Activated T-cell treated with anti-CD3 and anti-CD28 coated beads, Interleukin-2, amount 50 U/mL, for 24 hours (primary cell): Measurements from ENCODE around the gene BICRAL.
A peak's percentile ranks its signal among the peaks of the same experiment; 100 is the strongest.

ENCODE experiments used
- DNase-seq: peaks from one replicate; pipeline ENCODE4 v3.0.0-alpha.2; 2020
- H3K27ac Mint-ChIP-seq: 2 replicates; pipeline ENCODE4 v1.8.0; 2020; ENCODE audit warnings: mild to moderate bottlenecking, mixed read lengths
- H3K27me3 Mint-ChIP-seq: 2 replicates; pipeline ENCODE4 v1.8.0; 2020; ENCODE audit warnings: mixed read lengths
- H3K36me3 Mint-ChIP-seq: 2 replicates; pipeline ENCODE4 v1.8.0; 2020; ENCODE audit warnings: low read depth, mixed read lengths
- H3K4me1 Mint-ChIP-seq: 2 replicates; pipeline ENCODE4 v1.8.0; 2020; ENCODE audit warnings: low read depth, mixed read lengths
- H3K4me3 Mint-ChIP-seq: 2 replicates; pipeline ENCODE4 v1.8.0; 2020; ENCODE audit warnings: mild to moderate bottlenecking, moderate library complexity, mixed read lengths
- H3K9me3 Mint-ChIP-seq: 2 replicates; pipeline ENCODE4 v1.8.0; 2020; ENCODE audit warnings: mixed read lengths

Gene BICRAL

DNA sequence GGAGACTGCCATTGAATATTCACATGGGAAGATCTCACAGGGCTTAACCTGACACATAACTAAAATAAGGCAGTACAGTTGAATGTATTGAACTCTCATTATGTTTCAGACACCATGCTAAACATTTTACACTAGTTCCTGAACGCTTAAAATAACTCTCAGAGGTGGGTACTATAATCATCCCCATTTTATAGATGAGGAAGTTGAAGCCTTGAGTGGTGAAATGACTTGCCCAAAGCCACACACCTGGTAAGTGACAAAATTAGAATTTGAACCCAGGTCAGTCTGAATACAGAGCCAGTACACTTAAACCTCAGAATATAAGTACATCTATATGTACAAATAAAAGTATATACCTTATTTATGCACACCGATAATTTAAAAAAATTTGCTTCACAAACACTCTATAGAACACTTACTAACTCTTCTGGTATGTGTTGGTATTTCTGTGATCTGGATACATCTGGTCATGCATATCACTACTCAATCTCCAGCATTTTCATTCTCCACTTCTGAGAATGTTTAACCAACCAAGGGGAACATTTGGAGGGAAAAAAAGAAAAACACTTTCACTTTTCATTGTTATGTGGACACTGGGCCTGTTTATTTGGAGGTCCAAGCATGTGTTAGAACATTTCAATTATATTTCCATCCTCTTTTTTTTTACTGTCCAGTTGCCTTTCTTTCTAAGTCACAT lies 4.6 kb upstream of the BICRAL start:
- no peaks in the 10 kb centered on the region for H3K9me3 Mint-ChIP-seq
- H3K36me3 Mint-ChIP-seq: peaks cover 5% of the 10 kb centered on the region
- no peaks in the 10 kb centered on the region for H3K27me3 Mint-ChIP-seq
- peak overlapping the region; percentile 78 for H3K27ac Mint-ChIP-seq
- no peak overlapping the region for H3K4me3 Mint-ChIP-seq
- peaks cover 71% of the 10 kb centered on the region for H3K4me1 Mint-ChIP-seq
- DNase-seq: no peak

DNA sequence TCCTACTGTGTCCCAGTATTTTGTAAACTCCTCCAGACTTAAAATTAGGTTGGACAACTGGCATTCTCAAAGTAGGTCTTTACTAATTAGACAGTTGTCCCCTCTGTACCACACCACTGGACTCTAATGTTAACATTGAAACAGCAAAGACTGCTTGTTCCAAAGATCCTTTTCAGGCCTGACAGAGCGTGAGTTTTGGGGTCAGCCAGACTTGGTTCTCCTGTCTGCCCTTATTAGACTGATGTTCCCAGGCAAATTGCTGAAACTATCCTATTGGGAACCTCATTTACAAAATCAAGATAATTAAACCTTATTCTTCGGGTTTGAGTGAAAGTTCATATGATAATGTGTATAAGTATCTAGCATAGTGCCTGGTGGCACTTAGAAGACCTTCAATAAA lies 3.7 kb upstream of the BICRAL start:
- Mint-ChIP-seq H3K4me3 (no peak overlapping the region), H3K9me3 (no peaks in the 10 kb centered on the region), H3K4me1 (peaks cover 65% of the 10 kb centered on the region), H3K27ac (no peak overlapping the region), H3K36me3 (peaks cover 7% of the 10 kb centered on the region), H3K27me3 (no peaks in the 10 kb centered on the region)
- no peak for DNase-seq

DNA sequence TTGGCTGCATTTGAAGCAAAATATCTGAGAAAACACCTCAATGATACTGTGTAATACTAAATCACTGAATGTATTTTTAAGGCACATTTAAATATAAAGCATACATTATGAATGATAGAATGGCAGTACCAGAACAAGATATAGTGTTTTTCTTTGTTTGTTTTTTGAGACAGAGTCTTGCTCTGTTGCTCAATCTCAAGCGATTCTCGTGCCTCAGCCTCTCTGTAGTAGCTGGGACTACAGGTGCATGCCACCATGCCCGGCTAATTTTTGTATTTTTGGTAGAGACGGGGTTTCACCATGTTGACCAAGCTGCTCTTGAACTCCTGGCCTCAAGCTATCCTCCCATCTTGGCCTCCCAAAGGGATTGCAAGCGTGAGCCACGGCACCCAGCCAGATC lies 2.3 kb upstream of the BICRAL start:
- no peaks in the 10 kb centered on the region for H3K9me3 Mint-ChIP-seq
- DNase-seq: no peak
- H3K27ac Mint-ChIP-seq: peak overlapping the region; percentile 47
- peaks cover 55% of the 10 kb centered on the region for H3K4me1 Mint-ChIP-seq
- no peaks in the 10 kb centered on the region for H3K27me3 Mint-ChIP-seq
- no peak overlapping the region for H3K4me3 Mint-ChIP-seq
- H3K36me3 Mint-ChIP-seq: peaks cover 19% of the 10 kb centered on the region

DNA sequence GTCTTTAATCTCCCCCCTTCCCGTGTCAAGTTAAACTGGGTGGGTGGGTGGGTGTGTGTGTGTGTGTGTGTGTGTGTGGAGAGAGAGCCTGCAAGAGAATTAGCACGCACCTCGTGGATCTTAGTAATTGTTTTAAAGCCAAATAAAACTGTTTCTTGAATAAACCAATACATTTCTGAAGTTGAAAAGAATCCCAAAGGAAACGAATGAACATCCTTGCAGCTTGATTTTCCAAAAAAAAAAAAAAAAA lies 381 bp upstream of the BICRAL start:
- Mint-ChIP-seq H3K4me3 (peak overlapping the region; percentile 95), H3K4me1 (peaks cover 42% of the 10 kb centered on the region), H3K9me3 (no peaks in the 10 kb centered on the region), H3K36me3 (peaks cover 28% of the 10 kb centered on the region), H3K27me3 (no peaks in the 10 kb centered on the region), H3K27ac (peak overlapping the region; percentile 96)
- no peak for DNase-seq

DNA sequence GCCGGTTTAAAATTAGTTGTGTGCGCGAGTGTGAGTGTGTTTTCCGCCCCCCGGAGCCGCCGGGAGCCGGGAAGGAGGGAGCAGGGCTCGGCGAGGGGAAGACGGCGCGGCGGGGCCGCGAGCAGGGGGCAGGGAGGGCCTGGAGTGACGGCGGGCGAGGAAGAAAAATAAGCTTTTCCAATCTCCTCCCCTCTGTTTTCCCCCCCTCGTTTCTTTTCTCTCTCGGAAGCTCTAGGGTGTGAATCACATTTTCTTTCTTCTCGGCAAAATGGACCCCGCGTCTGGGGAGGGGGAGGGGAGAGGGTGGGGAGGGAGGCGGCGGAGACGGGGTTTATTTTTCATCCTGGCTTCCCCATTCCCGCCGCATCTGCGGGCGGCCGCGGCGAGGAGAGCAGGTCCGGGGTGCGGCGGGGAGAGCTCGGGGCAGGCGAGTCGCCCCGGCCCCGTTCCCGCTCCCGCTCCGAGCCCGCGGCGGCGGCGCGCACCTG lies 881 bp downstream of the BICRAL start:
- Mint-ChIP-seq H3K27ac (peak overlapping the region; percentile 100), H3K4me3 (peak overlapping the region; percentile 95)

DNA sequence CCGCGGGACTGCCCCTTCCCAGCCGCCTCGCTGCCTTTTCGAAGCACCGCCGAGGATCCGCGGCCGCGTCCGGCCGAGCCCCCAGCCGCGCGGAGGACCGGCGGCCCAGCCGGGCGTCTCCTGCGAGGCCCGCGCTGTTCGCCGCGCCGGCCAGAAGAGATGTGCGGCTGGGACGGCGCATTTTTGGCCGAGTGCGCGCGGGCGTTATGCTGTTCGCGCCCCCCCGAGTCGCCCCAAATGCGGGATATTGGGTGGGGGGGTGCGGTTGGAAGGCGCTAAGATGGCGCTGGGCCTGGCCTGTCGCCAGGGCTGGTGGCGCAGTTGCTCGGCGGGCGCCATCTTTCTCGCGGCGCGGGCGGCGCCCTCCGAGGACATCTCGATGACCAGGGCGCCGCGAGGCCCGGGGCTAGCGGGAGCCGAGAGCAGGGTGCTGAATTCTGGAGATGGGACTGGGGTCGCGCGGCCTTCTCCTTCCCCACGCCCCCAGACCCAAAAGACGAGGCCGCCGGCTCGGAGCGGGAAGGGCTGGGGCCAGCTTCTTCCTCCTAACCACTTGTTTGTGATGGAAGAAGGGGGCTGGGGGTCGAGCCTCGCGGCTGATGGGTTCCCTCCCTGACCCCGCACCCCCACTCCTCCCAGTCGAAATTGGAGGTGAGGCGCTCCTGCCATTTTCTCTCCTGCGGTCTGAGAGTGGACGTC lies 1.5 kb downstream of the BICRAL start:
- Mint-ChIP-seq H3K36me3 (peaks cover 26% of the 10 kb centered on the region), H3K27me3 (no peaks in the 10 kb centered on the region), H3K4me3 (no peak overlapping the region), H3K9me3 (no peaks in the 10 kb centered on the region), H3K4me1 (peaks cover 28% of the 10 kb centered on the region), H3K27ac (no peak overlapping the region)
- peak; percentile 87 for DNase-seq

More for the DNA sequence above, 881 bp downstream of the BICRAL start:
- DNase-seq: peak; percentile 85
- Mint-ChIP-seq H3K27me3 (no peaks in the 10 kb centered on the region), H3K9me3 (no peaks in the 10 kb centered on the region), H3K36me3 (peaks cover 25% of the 10 kb centered on the region), H3K4me1 (peaks cover 30% of the 10 kb centered on the region)

DNA sequence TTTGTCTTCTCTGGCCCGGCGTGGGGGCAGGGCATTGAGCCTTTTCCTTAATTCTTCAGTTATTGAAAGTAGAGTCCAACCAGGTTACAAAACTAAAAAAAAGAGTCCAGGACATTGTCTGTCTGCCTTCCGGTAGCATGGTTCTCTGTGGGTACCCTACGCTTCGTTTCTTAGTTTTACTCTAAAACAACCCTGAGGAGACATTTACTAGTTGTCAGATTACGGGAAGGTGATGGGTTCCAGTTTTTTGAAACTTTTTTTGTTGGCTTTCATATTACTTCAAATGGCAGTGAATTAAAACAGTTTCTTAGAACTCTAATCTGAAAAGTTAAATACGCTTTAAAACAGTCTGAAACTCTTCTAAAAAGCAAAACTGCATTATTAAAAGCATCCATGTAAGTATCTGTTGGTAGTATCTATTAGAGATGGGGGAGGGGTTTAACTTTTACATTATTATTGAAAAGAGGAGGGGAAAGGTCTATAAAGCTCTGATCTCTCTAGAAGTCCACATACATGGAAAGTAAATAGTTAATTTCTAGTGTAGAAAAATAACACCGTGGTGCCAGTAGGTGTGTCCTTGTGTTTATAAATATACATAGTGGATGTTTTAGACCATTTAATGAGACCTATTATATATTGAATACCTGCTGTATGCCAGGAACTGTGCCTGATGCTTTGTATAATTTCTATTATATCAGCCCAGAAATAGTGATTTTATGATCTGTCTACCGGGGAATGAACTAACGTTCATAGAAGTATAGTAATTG lies 2.2 kb downstream of the BICRAL start:
- peaks cover 30% of the 10 kb centered on the region for H3K4me1 Mint-ChIP-seq
- no peak for DNase-seq
- no peak overlapping the region for H3K4me3 Mint-ChIP-seq

DNA sequence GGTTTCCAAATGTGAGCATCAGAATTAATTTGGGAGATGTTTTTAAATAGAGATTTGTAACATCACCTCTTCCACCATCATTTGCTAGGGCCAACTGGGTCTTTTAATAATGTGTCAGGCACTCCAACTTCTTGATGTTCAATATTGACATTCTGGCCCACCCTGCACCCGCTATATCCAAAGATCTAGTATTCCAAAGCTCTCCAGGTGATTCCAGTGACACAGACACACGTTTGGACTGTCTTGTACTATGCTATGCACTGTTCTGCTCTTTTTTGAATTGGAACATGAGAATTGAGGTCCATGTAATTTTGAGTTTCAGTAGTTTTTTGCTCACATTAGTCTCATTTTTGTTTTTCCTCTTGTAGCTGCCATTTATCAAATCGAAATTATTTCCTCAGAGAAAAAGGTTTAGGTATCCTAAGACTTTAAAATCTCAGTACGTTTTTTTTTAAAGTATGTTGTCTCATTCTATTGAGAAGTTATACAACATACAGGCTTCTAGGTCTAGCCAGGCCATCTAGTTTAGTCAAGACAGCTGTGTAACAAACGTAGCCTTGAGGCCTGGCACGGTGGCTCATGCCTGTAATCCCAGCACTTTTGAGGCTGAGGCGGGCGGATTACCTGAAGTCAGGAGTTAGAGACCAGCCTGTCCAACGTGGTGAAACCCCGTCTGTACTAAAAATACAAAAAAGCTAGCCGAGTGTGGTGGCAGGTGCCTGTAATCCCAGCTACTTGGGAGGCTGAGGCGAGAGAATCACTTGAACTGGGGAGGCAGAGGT lies 3.1 kb downstream of the BICRAL start:
- Mint-ChIP-seq H3K36me3 (peaks cover 35% of the 10 kb centered on the region), H3K27ac (no peak overlapping the region), H3K27me3 (no peaks in the 10 kb centered on the region), H3K4me1 (peaks cover 29% of the 10 kb centered on the region), H3K4me3 (no peak overlapping the region), H3K9me3 (peaks cover 2% of the 10 kb centered on the region)
- DNase-seq: no peak

More for the DNA sequence above, 2.2 kb downstream of the BICRAL start:
- Mint-ChIP-seq H3K9me3 (peaks cover 2% of the 10 kb centered on the region), H3K36me3 (peaks cover 33% of the 10 kb centered on the region), H3K27me3 (no peaks in the 10 kb centered on the region), H3K27ac (no peak overlapping the region)

DNA sequence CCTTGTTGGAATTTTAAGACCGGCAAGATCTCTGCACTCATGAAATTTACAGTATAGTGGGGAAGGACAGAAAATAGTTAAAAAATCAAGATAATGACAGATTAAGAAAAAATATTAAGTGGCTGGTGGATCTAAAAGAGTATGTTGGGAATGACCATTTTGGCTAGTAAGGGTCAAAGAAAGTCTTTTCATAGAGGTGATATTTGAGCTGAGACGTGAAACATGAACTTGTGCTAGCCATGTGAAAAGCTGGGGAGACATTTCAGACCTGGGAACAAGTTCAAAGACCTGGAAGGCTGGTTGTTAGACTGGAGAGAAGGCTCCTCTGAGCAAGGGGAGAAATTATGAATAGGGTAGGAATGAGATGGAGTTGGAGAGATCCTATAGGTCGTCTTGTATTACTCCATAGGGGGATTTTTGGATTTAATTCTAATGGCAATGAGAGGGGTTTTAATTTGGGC lies 4.7 kb downstream of the BICRAL start:
- H3K9me3 Mint-ChIP-seq: peaks cover 2% of the 10 kb centered on the region
- no peak overlapping the region for H3K4me3 Mint-ChIP-seq
- no peak for DNase-seq
- H3K27me3 Mint-ChIP-seq: no peaks in the 10 kb centered on the region
- H3K4me1 Mint-ChIP-seq: peaks cover 31% of the 10 kb centered on the region
- H3K27ac Mint-ChIP-seq: no peak overlapping the region
- peaks cover 39% of the 10 kb centered on the region for H3K36me3 Mint-ChIP-seq

DNA sequence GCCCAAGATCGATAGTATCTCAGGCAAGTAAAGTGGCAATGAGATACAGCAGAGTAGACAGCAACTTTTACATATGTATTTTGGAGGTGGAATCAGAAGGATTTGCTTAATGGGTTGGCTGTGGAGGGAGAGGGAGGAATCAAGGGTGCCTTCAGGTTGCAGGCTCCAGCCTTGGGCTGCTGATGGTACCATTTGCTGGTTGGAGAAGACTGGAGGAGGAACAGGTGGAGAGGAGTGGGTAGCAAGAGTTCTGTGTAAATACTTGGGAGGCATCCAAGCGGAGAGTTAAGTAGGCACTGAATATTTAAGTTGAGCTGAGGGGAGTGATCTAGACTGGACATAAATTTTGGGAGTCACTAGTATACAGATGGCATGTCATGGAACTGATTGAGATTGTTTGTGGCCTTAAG lies 5.2 kb downstream of the BICRAL start:
- Mint-ChIP-seq H3K4me1 (peaks cover 32% of the 10 kb centered on the region), H3K27me3 (no peaks in the 10 kb centered on the region), H3K9me3 (peaks cover 2% of the 10 kb centered on the region), H3K27ac (no peak overlapping the region), H3K4me3 (no peak overlapping the region), H3K36me3 (peaks cover 37% of the 10 kb centered on the region)
- DNase-seq: no peak

DNA sequence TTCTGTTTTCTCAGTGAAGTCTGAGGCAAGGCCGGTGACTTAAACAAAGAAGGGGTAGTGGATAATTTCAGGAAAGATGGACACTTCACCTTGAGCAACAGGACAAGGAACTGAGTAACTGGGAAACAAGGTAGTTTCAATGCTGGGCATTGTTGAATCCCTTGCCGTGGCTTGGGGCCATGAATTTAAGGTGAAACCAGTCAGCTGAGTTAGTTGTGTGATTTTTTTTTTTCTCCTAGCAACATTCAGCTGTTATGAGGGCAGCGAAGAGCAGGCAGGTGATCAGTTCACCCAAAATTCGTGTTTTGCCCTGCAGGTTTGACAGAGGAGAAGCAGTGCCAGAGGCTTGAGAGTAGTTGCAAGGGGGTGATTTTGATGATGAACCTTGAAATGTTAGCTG lies 6.8 kb downstream of the BICRAL start:
- H3K4me1 Mint-ChIP-seq: peaks cover 32% of the 10 kb centered on the region
- peaks cover 32% of the 10 kb centered on the region for H3K36me3 Mint-ChIP-seq
- no peak overlapping the region for H3K4me3 Mint-ChIP-seq
- DNase-seq: no peak
- H3K27me3 Mint-ChIP-seq: no peaks in the 10 kb centered on the region
- H3K27ac Mint-ChIP-seq: peak overlapping the region; percentile 74
- H3K9me3 Mint-ChIP-seq: peaks cover 2% of the 10 kb centered on the region

DNA sequence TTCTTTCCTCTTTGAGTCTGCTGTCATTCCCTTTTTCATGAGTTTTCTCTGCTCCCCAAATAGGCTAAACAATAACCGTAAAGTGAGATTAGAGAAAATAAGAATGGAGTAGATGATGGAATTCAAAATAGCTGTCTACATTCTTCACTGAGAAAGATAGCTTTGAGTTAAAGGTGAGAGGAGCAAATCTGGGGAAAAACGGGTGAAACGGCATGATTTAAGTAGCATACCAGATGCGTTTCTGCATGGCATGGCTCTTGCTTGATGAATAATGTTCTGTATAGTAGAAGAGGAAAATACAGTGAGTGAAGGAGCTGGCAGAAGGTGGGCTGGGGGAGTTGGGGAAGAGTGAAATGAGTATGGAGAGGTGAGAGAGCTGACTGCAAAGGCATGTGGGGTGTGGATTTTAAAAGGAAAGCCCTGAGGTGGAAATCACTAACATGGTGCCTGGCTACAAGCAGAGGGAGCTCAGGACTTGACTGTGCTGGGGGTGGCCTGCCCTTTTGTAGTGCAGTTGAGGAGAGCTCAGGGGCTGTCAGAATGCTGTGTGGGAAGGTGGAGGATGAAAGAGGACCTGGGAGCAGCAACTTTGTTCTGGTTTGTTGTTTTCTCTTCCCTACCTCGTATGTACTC lies 8.8 kb downstream of the BICRAL start:
- peaks cover 2% of the 10 kb centered on the region for H3K9me3 Mint-ChIP-seq
- H3K27me3 Mint-ChIP-seq: no peaks in the 10 kb centered on the region
- H3K4me1 Mint-ChIP-seq: peaks cover 34% of the 10 kb centered on the region
- H3K36me3 Mint-ChIP-seq: peaks cover 19% of the 10 kb centered on the region
- no peak overlapping the region for H3K4me3 Mint-ChIP-seq
- peak overlapping the region; percentile 76 for H3K27ac Mint-ChIP-seq
- no peak for DNase-seq

DNA sequence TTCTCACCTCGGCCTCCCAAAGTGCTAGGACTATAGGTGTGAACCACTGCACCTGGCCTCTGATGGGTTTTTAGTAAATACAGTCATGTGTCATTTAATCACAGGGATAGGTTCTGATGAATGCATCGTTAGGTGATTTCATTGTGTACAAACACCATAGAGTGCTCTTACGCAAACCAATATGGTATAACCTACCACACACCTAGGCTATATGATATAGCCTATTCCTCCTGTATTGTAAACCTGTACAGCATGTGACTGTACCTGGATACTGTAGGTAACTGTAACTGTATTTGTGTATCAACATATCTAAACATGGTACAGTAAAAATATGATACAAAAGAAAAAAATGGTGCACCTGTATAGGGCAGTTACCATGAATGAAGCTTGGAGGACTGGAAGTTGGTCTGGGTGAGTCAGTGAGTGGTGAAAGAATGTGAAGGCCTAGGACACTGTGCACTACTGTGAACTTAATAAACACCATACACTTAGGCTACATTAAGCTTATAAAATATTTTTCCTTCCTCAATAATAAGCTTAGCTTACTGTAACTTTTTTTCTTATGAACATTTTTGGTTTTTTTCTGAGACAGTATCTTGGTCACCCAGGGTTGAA lies 10.0 kb downstream of the BICRAL start:
- peaks cover 42% of the 10 kb centered on the region for H3K4me1 Mint-ChIP-seq
- no peak overlapping the region for H3K4me3 Mint-ChIP-seq
- H3K27me3 Mint-ChIP-seq: no peaks in the 10 kb centered on the region
- H3K27ac Mint-ChIP-seq: peak overlapping the region; percentile 34
- no peak for DNase-seq
- H3K9me3 Mint-ChIP-seq: peaks cover 2% of the 10 kb centered on the region
- peaks cover 19% of the 10 kb centered on the region for H3K36me3 Mint-ChIP-seq
